ENCODE measurements around the gene KCNJ10. TPM values are rescaled to one million over a fixed set of nuclear protein-coding genes. Genes with fewer than 3 reads are reported as not detected.
A peak's percentile ranks its signal among the peaks of the same experiment; 100 is the strongest.

Gene KCNJ10
- polyA plus RNA-seq, 1 donor (not counting 4 experiments of a cell fraction or from before 2014, with no cell fraction given), result not detected

- no peak overlapping the region for H2AFZ ChIP-seq (ENCODE audit: control insufficient read depth, low read length)
- H3K36me3 ChIP-seq (ENCODE audit: control insufficient read depth in 2 of 2, extremely low read depth in 1 of 2, insufficient read depth in 2 of 2, low read length in 2 of 2), result no peaks in the 10 kb centered on the region
- peaks cover 23% of the 10 kb centered on the region for H3K4me1 ChIP-seq (ENCODE audit: control insufficient read depth, extremely low read depth, insufficient read depth, low read length)
- peak; percentile 67 for DNase-seq (ENCODE audit: low read depth, low spot score)
- H3K79me2 ChIP-seq (ENCODE audit: control insufficient read depth, insufficient read depth, low read length), result no peaks in the 10 kb centered on the region
- H3K4me2 ChIP-seq (ENCODE audit: control insufficient read depth, extremely low read depth, insufficient read depth, low read depth, low read length), result peak overlapping the region; percentile 59
- FAIRE-seq, result peak; percentile 95
- H3K9me1 ChIP-seq (ENCODE audit: control insufficient read depth, extremely low read depth, insufficient read depth, low read length), result no peaks in the 10 kb centered on the region
- H3K4me3 ChIP-seq (ENCODE audit: control insufficient read depth in 2 of 3, extremely low read depth in 1 of 3, insufficient read depth in 2 of 3, low read depth in 1 of 3, low read length in 3 of 3), result no peak overlapping the region
- TF ChIP-seq, protein P1, sequence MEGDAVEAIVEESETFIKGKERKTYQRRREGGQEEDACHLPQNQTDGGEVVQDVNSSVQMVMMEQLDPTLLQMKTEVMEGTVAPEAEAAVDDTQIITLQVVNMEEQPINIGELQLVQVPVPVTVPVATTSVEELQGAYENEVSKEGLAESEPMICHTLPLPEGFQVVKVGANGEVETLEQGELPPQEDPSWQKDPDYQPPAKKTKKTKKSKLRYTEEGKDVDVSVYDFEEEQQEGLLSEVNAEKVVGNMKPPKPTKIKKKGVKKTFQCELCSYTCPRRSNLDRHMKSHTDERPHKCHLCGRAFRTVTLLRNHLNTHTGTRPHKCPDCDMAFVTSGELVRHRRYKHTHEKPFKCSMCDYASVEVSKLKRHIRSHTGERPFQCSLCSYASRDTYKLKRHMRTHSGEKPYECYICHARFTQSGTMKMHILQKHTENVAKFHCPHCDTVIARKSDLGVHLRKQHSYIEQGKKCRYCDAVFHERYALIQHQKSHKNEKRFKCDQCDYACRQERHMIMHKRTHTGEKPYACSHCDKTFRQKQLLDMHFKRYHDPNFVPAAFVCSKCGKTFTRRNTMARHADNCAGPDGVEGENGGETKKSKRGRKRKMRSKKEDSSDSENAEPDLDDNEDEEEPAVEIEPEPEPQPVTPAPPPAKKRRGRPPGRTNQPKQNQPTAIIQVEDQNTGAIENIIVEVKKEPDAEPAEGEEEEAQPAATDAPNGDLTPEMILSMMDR (optimal IDR thresholded peaks at IDR 0.05 in 1 of 3, IDR thresholded peaks at IDR 0.05 in 1 of 3, conservative IDR thresholded peaks at IDR 0.05 in 1 of 3; ENCODE audit: extremely low read depth in 1 of 3, insufficient read depth in 2 of 3, low read length in 3 of 3), result no peak
- no peak for TF ChIP-seq EZH2 (IDR thresholded peaks at IDR 0.05; ENCODE audit: low read length)
- no peaks in the 10 kb centered on the region for H3K27me3 ChIP-seq (ENCODE audit: control insufficient read depth, extremely low read depth, insufficient read depth, low read length)
- H4K20me1 ChIP-seq (ENCODE audit: control insufficient read depth, extremely low read depth, insufficient read depth, low read length), result no peaks in the 10 kb centered on the region
- dilution Hi-C loops (cut with MboI; ENCODE audit: extremely low pct_ligation_motif_present, low sequenced_read_pairs), result no loop called here
- no peak overlapping the region for H3K27ac ChIP-seq (ENCODE audit: control insufficient read depth, insufficient read depth, low read length)
- no peaks in the 10 kb centered on the region for H3K9me3 ChIP-seq (ENCODE audit: control insufficient read depth, low read depth, low read length)
- H3K9ac ChIP-seq (ENCODE audit: control insufficient read depth, extremely low read depth, insufficient read depth, low read length), result no peak overlapping the region
Measured at GRCh38 chr1:159996653-159997052, 73.3 kb downstream of the KCNJ10 start.

- Histone ChIP-seq H3K27ac (ENCODE audit: control insufficient read depth, insufficient read depth, low read length) (no peak overlapping the region), H3K79me2 (ENCODE audit: control insufficient read depth, insufficient read depth, low read length) (no peaks in the 10 kb centered on the region), H3K36me3 (ENCODE audit: control insufficient read depth in 2 of 2, extremely low read depth in 1 of 2, insufficient read depth in 2 of 2, low read length in 2 of 2) (no peaks in the 10 kb centered on the region), H2AFZ (ENCODE audit: control insufficient read depth, low read length) (no peak overlapping the region), H3K4me1 (ENCODE audit: control insufficient read depth, extremely low read depth, insufficient read depth, low read length) (peaks cover 27% of the 10 kb centered on the region), H3K9ac (ENCODE audit: control insufficient read depth, extremely low read depth, insufficient read depth, low read length) (no peak overlapping the region), H3K4me2 (ENCODE audit: control insufficient read depth, extremely low read depth, insufficient read depth, low read depth, low read length) (no peak overlapping the region), H3K27me3 (ENCODE audit: control insufficient read depth, extremely low read depth, insufficient read depth, low read length) (no peaks in the 10 kb centered on the region), H3K9me3 (ENCODE audit: control insufficient read depth, low read depth, low read length) (no peaks in the 10 kb centered on the region), H3K9me1 (ENCODE audit: control insufficient read depth, extremely low read depth, insufficient read depth, low read length) (no peaks in the 10 kb centered on the region), H3K4me3 (ENCODE audit: control insufficient read depth in 2 of 3, extremely low read depth in 1 of 3, insufficient read depth in 2 of 3, low read depth in 1 of 3, low read length in 3 of 3) (no peak overlapping the region), H4K20me1 (ENCODE audit: control insufficient read depth, extremely low read depth, insufficient read depth, low read length) (no peaks in the 10 kb centered on the region)
- DNase-seq (ENCODE audit: low read depth, low spot score) (no peak), FAIRE-seq (no peak)
- dilution Hi-C loops (cut with MboI; ENCODE audit: extremely low pct_ligation_motif_present, low sequenced_read_pairs), result no loop called here
- TF ChIP-seq, protein P1 (optimal IDR thresholded peaks at IDR 0.05 in 1 of 3, IDR thresholded peaks at IDR 0.05 in 1 of 3, conservative IDR thresholded peaks at IDR 0.05 in 1 of 3; ENCODE audit: extremely low read depth in 1 of 3, insufficient read depth in 2 of 3, low read length in 3 of 3), result no peak
Measured at GRCh38 chr1:159994896-159995295, 75.1 kb downstream of the KCNJ10 start.

Data from keratinocyte (primary cell).